B cell (primary cell): ENCODE results near the gene PTPRM. TPM values are rescaled to one million over a fixed set of nuclear protein-coding genes. Genes with fewer than 3 reads are reported as not detected.

Source experiments
- ATAC-seq: fragments of 200-7000 bp; cut with Tn5 transposase; one replicate; pipeline ENCODE4 v1.10.0; 2021; ENCODE audit warnings: low read depth, mild to moderate bottlenecking, moderate number of reproducible peaks, moderate library complexity
- CTCF ChIA-PET: fragments of 350-600 bp; sonication (Branson Sonifier 250); formaldehyde crosslinking; loops from one replicate; lab custom pipeline; 2021; ENCODE audit warnings: antibody characterized with exemption, inconsistent platforms; lab: Charles Lee
- POLR2A ChIA-PET: fragments of 350-600 bp; sonication (Branson Sonifier 250); formaldehyde crosslinking; loops from one replicate; lab custom pipeline; 2021; ENCODE audit warnings: antibody characterized with exemption; lab: Charles Lee
- DNase-seq: peaks from one replicate; pipeline ENCODE4 v3.0.0; 2013
- H2AFZ ChIP-seq: 2 replicates; pipeline ENCODE4 v1.6.1; 2012; ENCODE audit warnings: mild to moderate bottlenecking, low read depth, low read length; ENCODE audit not compliant: insufficient read depth, poor library complexity, severe bottlenecking
- H3K27ac ChIP-seq, 2 donors: 1 replicate in 1 of 2; 2 replicates in 1 of 2; pipeline ENCODE4 v1.5.1; 2012 to 2013; ENCODE audit warnings: low read length in 2 of 2, mild to moderate bottlenecking in 2 of 2, moderate library complexity in 1 of 2
- H3K27me3 ChIP-seq, 4 experiments: fragments of 200-600 bp in 1 of 4; sonication (generic) in 1 of 4; replicated peaks in 1 of 4; 1 replicate in 2 of 4; 2 replicates in 2 of 4; pipeline versions ENCODE4 v1.6.1 to v1.7.0; 2013 to 2016; ENCODE audit warnings: low read length in 3 of 4, mild to moderate bottlenecking in 2 of 4, mixed read lengths in 1 of 4, moderate library complexity in 1 of 4; ENCODE audit not compliant: insufficient read depth in 4 of 4, control insufficient read depth in 3 of 4; ENCODE audit errors: control extremely low read depth in 1 of 4
- H3K36me3 ChIP-seq, 2 experiments: replicated peaks in 1 of 2; 1 replicate in 1 of 2; 2 replicates in 1 of 2; pipeline versions ENCODE4 v1.6.1 to v1.7.1; 2013; ENCODE audit warnings: low read length in 1 of 2; ENCODE audit not compliant: insufficient read depth in 2 of 2, control insufficient read depth in 1 of 2; ENCODE audit errors: control extremely low read depth in 1 of 2, extremely low read depth in 1 of 2
- H3K4me1 ChIP-seq, 2 donors: fragments of 200-600 bp in 1 of 2; sonication (generic) in 1 of 2; 1 replicate in 1 of 2; 2 replicates in 1 of 2; pipeline versions ENCODE4 v1.5.1 to v1.6.1; 2013 to 2017; ENCODE audit warnings: low read length in 2 of 2; ENCODE audit not compliant: control insufficient read depth in 2 of 2, insufficient read depth in 2 of 2
- H3K4me2 ChIP-seq: replicated peaks from 2 replicates; pipeline ENCODE3; 2012; ENCODE audit warnings: mild to moderate bottlenecking, low read depth, low read length; ENCODE audit not compliant: poor library complexity, severe bottlenecking
- H3K4me3 ChIP-seq, 5 experiments: fragments of 200-600 bp in 1 of 5; sonication (generic) in 1 of 5; 1 replicate in 3 of 5; 2 replicates in 2 of 5; pipeline versions ENCODE4 v1.5.1 to v1.7.0; 2011 to 2016; ENCODE audit warnings: low read length in 4 of 5, mild to moderate bottlenecking in 4 of 5, low read depth in 2 of 5, control low read depth in 1 of 5, moderate library complexity in 1 of 5; ENCODE audit not compliant: insufficient read depth in 1 of 5; ENCODE audit errors: control extremely low read depth in 1 of 5, extremely low read depth in 1 of 5
- H3K79me2 ChIP-seq: fragments of 200-600 bp; sonication (generic); one replicate; pipeline ENCODE4 v1.6.0; 2016; ENCODE audit warnings: low read length; ENCODE audit not compliant: control insufficient read depth, insufficient read depth
- H3K9ac ChIP-seq: fragments of 200-600 bp; sonication (generic); 2 replicates; pipeline ENCODE4 v1.6.1; 2017; ENCODE audit warnings: mild to moderate bottlenecking, low read length, moderate library complexity
- H3K9me3 ChIP-seq, 3 donors: one replicate each; pipeline versions ENCODE4 v1.6.1 to v1.7.1; 2013; ENCODE audit warnings: low read length in 2 of 3; ENCODE audit not compliant: control insufficient read depth in 2 of 3, insufficient read depth in 1 of 3; ENCODE audit errors: control extremely low read depth in 1 of 3
- H4K20me1 ChIP-seq: 2 replicates; pipeline ENCODE4 v1.6.0; 2012; ENCODE audit warnings: mild to moderate bottlenecking, low read length; ENCODE audit not compliant: insufficient read depth, control insufficient read depth, poor library complexity, severe bottlenecking
- H3K27ac Mint-ChIP-seq: one replicate; pipeline ENCODE4 v1.8.0; 2021; ENCODE audit warnings: mixed read lengths
- H3K27me3 Mint-ChIP-seq: one replicate; pipeline ENCODE4 v1.8.0; 2021; ENCODE audit warnings: mixed read lengths
- H3K4me1 Mint-ChIP-seq: one replicate; pipeline ENCODE4 v1.8.0; 2021; ENCODE audit warnings: mixed read lengths
- H3K4me3 Mint-ChIP-seq: one replicate; pipeline ENCODE4 v1.8.0; 2021; ENCODE audit warnings: mixed read lengths
- H3K9me3 Mint-ChIP-seq: one replicate; pipeline ENCODE4 v1.8.0; 2022; ENCODE audit warnings: mixed read lengths; ENCODE audit not compliant: insufficient read depth
- EZH2 ChIP-seq: IDR thresholded peaks from 2 replicates; pipeline ENCODE4 v1.6.1; 2012; ENCODE audit warnings: borderline replicate concordance, low read depth, mild to moderate bottlenecking, moderate library complexity, low read length; ENCODE audit not compliant: insufficient read depth, poor library complexity, severe bottlenecking
- WGBS: methylation state at CpG from one replicate; pipeline ENCODE4 v1.1.5; 2013; ENCODE audit warnings: missing lambda C conversion rate; ENCODE audit not compliant: insufficient coverage; 5-methylcytosine and 5-hydroxymethylcytosine counted together
- intact Hi-C: fragments of 100-400 bp; cut with micrococcal nuclease; formaldehyde crosslinking; loops from one replicate; pipeline ENCODE4 v1.10.0; 2022
- polyA plus RNA-seq: library from polyadenylated mRNA; depleted of rRNA; stranded (reverse); fragments of >200 nt; gene quantifications from 2 replicates; pipeline ENCODE4 v1.2.3, GENCODE V29; 2012
- total RNA-seq, 2 donors: library from RNA; stranded (reverse); fragments of 120-200 nt in 1 of 2; gene quantifications; 1 replicate in 1 of 2; 2 replicates in 1 of 2; pipeline versions ENCODE4 v1.2.3 to v1.2.4, GENCODE V29; 2013 to 2022
- TF ChIP-seq, protein P1 (sequence below): fragments of 200-600 bp; IDR thresholded peaks from one replicate; pipeline ENCODE4 v1.8.0; 2022; ENCODE audit warnings: antibody characterized with exemption, mild to moderate bottlenecking

The PTPRM gene
- total and polyA plus RNA-seq, 2 donors (not counting 1 experiment from before 2014, with no cell fraction given): 0.20 to 0.89 TPM

- DNase-seq (no peak), ATAC-seq (no peak)
- H3K9me3 ChIP-seq: peaks cover 0 to 3% (median 2%) of the 10 kb centered on the region in 3 donors
- TF ChIP-seq EZH2: no peak
- TF ChIP-seq, protein P1, sequence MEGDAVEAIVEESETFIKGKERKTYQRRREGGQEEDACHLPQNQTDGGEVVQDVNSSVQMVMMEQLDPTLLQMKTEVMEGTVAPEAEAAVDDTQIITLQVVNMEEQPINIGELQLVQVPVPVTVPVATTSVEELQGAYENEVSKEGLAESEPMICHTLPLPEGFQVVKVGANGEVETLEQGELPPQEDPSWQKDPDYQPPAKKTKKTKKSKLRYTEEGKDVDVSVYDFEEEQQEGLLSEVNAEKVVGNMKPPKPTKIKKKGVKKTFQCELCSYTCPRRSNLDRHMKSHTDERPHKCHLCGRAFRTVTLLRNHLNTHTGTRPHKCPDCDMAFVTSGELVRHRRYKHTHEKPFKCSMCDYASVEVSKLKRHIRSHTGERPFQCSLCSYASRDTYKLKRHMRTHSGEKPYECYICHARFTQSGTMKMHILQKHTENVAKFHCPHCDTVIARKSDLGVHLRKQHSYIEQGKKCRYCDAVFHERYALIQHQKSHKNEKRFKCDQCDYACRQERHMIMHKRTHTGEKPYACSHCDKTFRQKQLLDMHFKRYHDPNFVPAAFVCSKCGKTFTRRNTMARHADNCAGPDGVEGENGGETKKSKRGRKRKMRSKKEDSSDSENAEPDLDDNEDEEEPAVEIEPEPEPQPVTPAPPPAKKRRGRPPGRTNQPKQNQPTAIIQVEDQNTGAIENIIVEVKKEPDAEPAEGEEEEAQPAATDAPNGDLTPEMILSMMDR: no peak
- no peaks in the 10 kb centered on the region for H3K4me1 ChIP-seq
- no peaks in the 10 kb centered on the region for H4K20me1 ChIP-seq
- intact Hi-C loops: no loop called here
- H2AFZ ChIP-seq: no peak overlapping the region
- Mint-ChIP-seq H3K9me3 (peaks cover 11% of the 10 kb centered on the region), H3K27ac (no peak overlapping the region), H3K27me3 (no peaks in the 10 kb centered on the region), H3K4me1 (no peaks in the 10 kb centered on the region), H3K4me3 (no peak overlapping the region)
- CTCF ChIA-PET: no interaction called here
- H3K36me3 ChIP-seq: no peaks in the 10 kb centered on the region
- no peaks in the 10 kb centered on the region for H3K79me2 ChIP-seq
- H3K27me3 ChIP-seq: no peaks in the 10 kb centered on the region
- 29% methylated on average over 1 of the region's 1 CpG for whole genome bisulfite sequencing
- H3K9ac ChIP-seq: no peak overlapping the region
- no peak overlapping the region for H3K27ac ChIP-seq
- POLR2A ChIA-PET: no interaction called here
- no peak overlapping the region for H3K4me3 ChIP-seq
- no peak overlapping the region for H3K4me2 ChIP-seq
Measured at GRCh38 chr18:7990670-7991069, 423.6 kb downstream of the PTPRM start.

DNA sequence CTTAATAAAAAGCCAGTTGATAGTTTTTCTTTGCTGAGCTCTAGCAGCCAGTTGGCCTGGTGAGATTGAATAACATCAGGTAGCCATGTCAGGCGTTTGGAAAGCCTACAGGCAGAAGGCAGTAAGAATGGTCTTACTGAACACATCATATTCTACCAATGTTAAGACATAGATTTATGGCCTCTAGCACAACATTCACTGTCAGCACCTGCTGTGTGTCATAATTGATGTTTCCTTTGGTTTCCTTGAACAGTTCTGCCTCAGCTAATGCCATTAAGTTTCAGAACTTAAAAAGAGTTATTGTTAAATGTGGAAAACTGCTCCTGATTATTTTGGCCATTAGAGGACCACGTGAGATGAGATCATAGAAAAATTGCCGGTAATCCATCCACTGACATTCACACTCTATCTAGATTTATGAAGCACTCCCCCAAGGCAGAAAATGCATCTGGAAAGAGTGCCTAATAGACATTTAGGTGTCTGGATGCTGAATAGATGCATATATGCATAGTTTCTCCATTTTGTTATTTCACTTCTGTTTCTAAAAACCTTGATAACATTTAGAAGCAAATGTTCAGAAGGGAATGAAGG lies 434.7 kb downstream of the PTPRM start:
- Histone ChIP-seq H3K36me3 (no peaks in the 10 kb centered on the region), H3K27me3 (no peaks in the 10 kb centered on the region), H3K9ac (no peak overlapping the region), H2AFZ (no peak overlapping the region), H3K27ac (no peak overlapping the region), H4K20me1 (no peaks in the 10 kb centered on the region), H3K4me1 (no peaks in the 10 kb centered on the region), H3K79me2 (no peaks in the 10 kb centered on the region), H3K4me3 (no peak overlapping the region), H3K9me3 (no peaks in the 10 kb centered on the region), H3K4me2 (no peak overlapping the region)
- ChIA-PET POLR2A (no interaction called here), CTCF (no interaction called here)
- no peak for TF ChIP-seq EZH2
- TF ChIP-seq, protein P1: no peak
- WGBS: no CpG with 5 or more reads among the region's 3 CpGs
- H3K27ac Mint-ChIP-seq: no peak overlapping the region
- intact Hi-C loops: no loop called here
- ATAC-seq: no peak
- H3K4me1 Mint-ChIP-seq: no peaks in the 10 kb centered on the region
- no peak overlapping the region for H3K4me3 Mint-ChIP-seq
- no peak for DNase-seq
- H3K27me3 Mint-ChIP-seq: no peaks in the 10 kb centered on the region
- H3K9me3 Mint-ChIP-seq: peaks cover 2% of the 10 kb centered on the region
